CD8-positive, alpha-beta memory T cell (primary cell): ENCODE results near the gene SPATA33. TPM values are rescaled to one million over a fixed set of nuclear protein-coding genes. Genes with fewer than 3 reads are reported as not detected.
"Not testable (repeated sequence)": the region's sequence is repeated elsewhere in the genome, so short reads cannot be mapped to it uniquely, and the experiment has no call there.

Experiments
- CTCF ChIA-PET: fragments of 350-600 bp; sonication (Branson Sonifier 250); formaldehyde crosslinking; loops from one replicate; lab custom pipeline; 2021; ENCODE audit warnings: antibody characterized with exemption; lab: Charles Lee
- POLR2A ChIA-PET: fragments of 350-600 bp; sonication (Branson Sonifier 250); formaldehyde crosslinking; loops from one replicate; lab custom pipeline; 2021; ENCODE audit warnings: antibody characterized with exemption; lab: Charles Lee
- DNase-seq, 5 donors: peaks; one replicate each; pipeline versions ENCODE4 v3.0.0 to v3.0.0-alpha.2; 2020 to 2022; ENCODE audit warnings: mixed read lengths in 1 of 5
- H3K27ac ChIP-seq: one replicate; pipeline ENCODE4 v1.7.0; 2013; ENCODE audit warnings: low read depth, mild to moderate bottlenecking, low read length, moderate library complexity
- H3K27me3 ChIP-seq: 2 replicates; pipeline ENCODE4 v1.7.0; 2013; ENCODE audit warnings: low read length, mild to moderate bottlenecking; ENCODE audit not compliant: insufficient read depth, poor library complexity, severe bottlenecking
- H3K36me3 ChIP-seq: 2 replicates; pipeline ENCODE4 v1.7.0; 2013; ENCODE audit warnings: mild to moderate bottlenecking, low read length, moderate library complexity; ENCODE audit not compliant: insufficient read depth
- H3K4me1 ChIP-seq: 2 replicates; pipeline ENCODE4 v1.7.0; 2013; ENCODE audit warnings: mild to moderate bottlenecking, low read length, moderate library complexity; ENCODE audit not compliant: insufficient read depth
- H3K4me3 ChIP-seq: 2 replicates; pipeline ENCODE4 v1.7.0; 2013; ENCODE audit warnings: mild to moderate bottlenecking, low read length
- H3K9me3 ChIP-seq: 2 replicates; pipeline ENCODE4 v1.7.0; 2013; ENCODE audit warnings: mild to moderate bottlenecking, low read length
- H3K27ac Mint-ChIP-seq, 8 donors: one replicate each; pipeline ENCODE4 v1.8.0; 2020 to 2021; ENCODE audit warnings: mixed read lengths in 8 of 8, mild to moderate bottlenecking in 6 of 8, inconsistent platforms in 3 of 8, moderate library complexity in 3 of 8
- H3K27me3 Mint-ChIP-seq, 2 donors: one replicate each; pipeline ENCODE4 v1.8.0; 2020 to 2021; ENCODE audit warnings: mixed read lengths in 2 of 2, mild to moderate bottlenecking in 1 of 2, moderate library complexity in 1 of 2
- H3K36me3 Mint-ChIP-seq, 3 donors: one replicate each; pipeline ENCODE4 v1.8.0; 2020 to 2021; ENCODE audit warnings: mixed read lengths in 3 of 3, inconsistent platforms in 1 of 3, mild to moderate bottlenecking in 1 of 3
- H3K4me1 Mint-ChIP-seq, 3 donors: one replicate each; pipeline ENCODE4 v1.8.0; 2020 to 2021; ENCODE audit warnings: mixed read lengths in 3 of 3, inconsistent platforms in 1 of 3, mild to moderate bottlenecking in 1 of 3
- H3K4me3 Mint-ChIP-seq, 7 donors: one replicate each; pipeline ENCODE4 v1.8.0; 2020 to 2021; ENCODE audit warnings: mixed read lengths in 7 of 7, mild to moderate bottlenecking in 6 of 7, moderate library complexity in 4 of 7, inconsistent platforms in 2 of 7
- H3K9me3 Mint-ChIP-seq, 5 donors: one replicate each; pipeline ENCODE4 v1.8.0; 2020 to 2022; ENCODE audit warnings: mixed read lengths in 5 of 5, mild to moderate bottlenecking in 3 of 5, moderate library complexity in 2 of 5, inconsistent platforms in 1 of 5
- polyA plus RNA-seq: library from polyadenylated mRNA; unstranded; fragments of 300-500 nt; fragmentation: Illumina TruSeq; gene quantifications from one replicate; pipeline ENCODE4 v1.2.3, GENCODE V29; 2021
- total RNA-seq, 2 experiments: library from RNA; stranded (reverse); gene quantifications; one replicate each; pipeline ENCODE4 v1.2.3, GENCODE V29; 2021

SPATA33 gene
- total and polyA plus RNA-seq, 3 experiments from 2014 or later: 2.3 to 16.9 (median 16.9) TPM

- no peak overlapping the region for H3K4me3 ChIP-seq
- ChIA-PET CTCF (interaction anchor here (2.6 kb wide), 1 partner anchor 11 kb away, joined by 16 read pairs; no protein-coding TSS in a partner anchor), POLR2A (no interaction called here)
- no peak overlapping the region for H3K27ac Mint-ChIP-seq
- no peaks in the 10 kb centered on the region for H3K27me3 ChIP-seq
- peaks cover 15% of the 10 kb centered on the region for H3K36me3 ChIP-seq
- no peaks in the 10 kb centered on the region for H3K9me3 ChIP-seq
- H3K4me3 Mint-ChIP-seq: no peak overlapping the region
- no peaks in the 10 kb centered on the region for H3K27me3 Mint-ChIP-seq
- H3K36me3 Mint-ChIP-seq: peaks cover 0 to 41% (median 2%) of the 10 kb centered on the region in 3 donors
- no peaks in the 10 kb centered on the region for H3K9me3 Mint-ChIP-seq
- H3K4me1 ChIP-seq: peaks cover 12% of the 10 kb centered on the region
- no peak overlapping the region for H3K27ac ChIP-seq
- H3K4me1 Mint-ChIP-seq: peaks cover 8 to 21% (median 12%) of the 10 kb centered on the region in 3 donors
- DNase-seq: no peak
These were observed 31.5 kb downstream of the SPATA33 start for GRCh38 chr16:89689142-89689541.

- POLR2A ChIA-PET, H3K27ac Mint-ChIP-seq, H3K27ac ChIP-seq, H3K9me3 Mint-ChIP-seq, H3K4me3 ChIP-seq, H3K4me3 Mint-ChIP-seq, DNase-seq, H3K27me3 Mint-ChIP-seq, H3K9me3 ChIP-seq, H3K27me3 ChIP-seq: not testable (repeated sequence)
- Mint-ChIP-seq H3K4me1 (peaks cover 8 to 21% (median 12%) of the 10 kb centered on the region in 3 donors), H3K36me3 (peaks cover 0 to 41% (median 2%) of the 10 kb centered on the region in 3 donors)
- H3K36me3 ChIP-seq: peaks cover 15% of the 10 kb centered on the region
- CTCF ChIA-PET: interaction anchor here (2.6 kb wide), 1 partner anchor 10 kb away, joined by 16 read pairs; no protein-coding TSS in a partner anchor
- H3K4me1 ChIP-seq: peaks cover 12% of the 10 kb centered on the region
These were observed 32.0 kb downstream of the SPATA33 start for GRCh38 chr16:89689621-89690020.

GRCh38 chr16:89690392-89690901, 32.8 kb downstream of the SPATA33 start:
- Histone ChIP-seq H3K36me3 (peaks cover 15% of the 10 kb centered on the region), H3K27me3 (no peaks in the 10 kb centered on the region), H3K4me1 (peaks cover 12% of the 10 kb centered on the region), H3K4me3 (no peak overlapping the region), H3K9me3 (no peaks in the 10 kb centered on the region), H3K27ac (no peak overlapping the region)
- H3K4me3 Mint-ChIP-seq: peak overlapping the region in 1 of 7 donors; percentile 24
- no peaks in the 10 kb centered on the region for H3K9me3 Mint-ChIP-seq
- DNase-seq: no peak
- CTCF ChIA-PET: interaction anchor here (2.6 kb wide), 1 partner anchor 10 kb away, joined by 16 read pairs; no protein-coding TSS in a partner anchor
- H3K27ac Mint-ChIP-seq: peak overlapping the region in 1 of 8 donors; percentile 69
- peaks cover 8 to 24% (median 12%) of the 10 kb centered on the region in 3 donors for H3K4me1 Mint-ChIP-seq
- H3K36me3 Mint-ChIP-seq: peaks cover 0 to 49% (median 2%) of the 10 kb centered on the region in 3 donors
- no peaks in the 10 kb centered on the region for H3K27me3 Mint-ChIP-seq
- POLR2A ChIA-PET: no interaction called here

- H3K4me3 Mint-ChIP-seq: peak overlapping the region in 1 of 7 donors; percentile 66
- no peak for DNase-seq
- H3K27ac Mint-ChIP-seq: no peak overlapping the region
- Histone ChIP-seq H3K9me3 (no peaks in the 10 kb centered on the region), H3K27ac (no peak overlapping the region), H3K27me3 (no peaks in the 10 kb centered on the region), H3K4me3 (no peak overlapping the region), H3K4me1 (peaks cover 16% of the 10 kb centered on the region), H3K36me3 (peaks cover 15% of the 10 kb centered on the region)
- peaks cover 9 to 28% (median 15%) of the 10 kb centered on the region in 3 donors for H3K4me1 Mint-ChIP-seq
- POLR2A ChIA-PET: no interaction called here
- H3K36me3 Mint-ChIP-seq: peaks cover 0 to 50% (median 2%) of the 10 kb centered on the region in 3 donors
- no peaks in the 10 kb centered on the region for H3K9me3 Mint-ChIP-seq
- no peaks in the 10 kb centered on the region for H3K27me3 Mint-ChIP-seq
- CTCF ChIA-PET: interaction anchor here (1.3 kb wide), 1 partner anchor 9 kb away, joined by 3 read pairs; no protein-coding TSS in a partner anchor
These were observed 33.8 kb downstream of the SPATA33 start for GRCh38 chr16:89691231-89691985.

GRCh38 chr16:89691986-89692569, 34.4 kb downstream of the SPATA33 start:
- Mint-ChIP-seq H3K36me3 (peaks cover 0 to 48% (median 2%) of the 10 kb centered on the region in 3 donors), H3K4me1 (peaks cover 12 to 30% (median 20%) of the 10 kb centered on the region in 3 donors), H3K4me3 (peak overlapping the region in 1 of 7 donors; percentile 36), H3K27ac (peak overlapping the region in 1 of 8 donors; percentile 6), H3K9me3 (no peaks in the 10 kb centered on the region), H3K27me3 (no peaks in the 10 kb centered on the region)
- Histone ChIP-seq H3K4me3 (no peak overlapping the region), H3K27ac (no peak overlapping the region), H3K4me1 (peaks cover 22% of the 10 kb centered on the region), H3K9me3 (no peaks in the 10 kb centered on the region), H3K36me3 (peaks cover 15% of the 10 kb centered on the region), H3K27me3 (no peaks in the 10 kb centered on the region)
- POLR2A ChIA-PET: no interaction called here
- DNase-seq: no peak
- CTCF ChIA-PET: interaction anchor here (1.3 kb wide), 1 partner anchor 8 kb away, joined by 3 read pairs; no protein-coding TSS in a partner anchor

GRCh38 chr16:89693289-89693731, 35.7 kb downstream of the SPATA33 start:
- Mint-ChIP-seq H3K4me1 (peaks cover 4 to 24% (median 13%) of the 10 kb centered on the region in 3 donors), H3K4me3 (peak overlapping the region in 1 of 7 donors; percentile 32), H3K27me3 (no peaks in the 10 kb centered on the region), H3K9me3 (no peaks in the 10 kb centered on the region), H3K27ac (peak overlapping the region in 1 of 8 donors; percentile 52), H3K36me3 (peaks cover 0 to 48% (median 2%) of the 10 kb centered on the region in 3 donors)
- H3K27me3 ChIP-seq: no peaks in the 10 kb centered on the region
- ChIA-PET CTCF (interaction anchor here (1.0 kb wide), 1 partner anchor 217 kb away, joined by 3 read pairs; no protein-coding TSS in a partner anchor), POLR2A (no interaction called here)
- peaks cover 15% of the 10 kb centered on the region for H3K36me3 ChIP-seq
- no peak for DNase-seq
- peaks cover 14% of the 10 kb centered on the region for H3K4me1 ChIP-seq
- H3K9me3 ChIP-seq: no peaks in the 10 kb centered on the region
- H3K4me3 ChIP-seq: no peak overlapping the region
- no peak overlapping the region for H3K27ac ChIP-seq

- Mint-ChIP-seq H3K4me3 (no peak overlapping the region), H3K36me3 (peaks cover 0 to 49% (median 2%) of the 10 kb centered on the region in 3 donors), H3K4me1 (peaks cover 7 to 24% (median 15%) of the 10 kb centered on the region in 3 donors), H3K27ac (peak overlapping the region in 3 of 8 donors; percentile 38 to 67 (median 57)), H3K27me3 (no peaks in the 10 kb centered on the region), H3K9me3 (no peaks in the 10 kb centered on the region)
- ChIA-PET CTCF (interaction anchor here (1.0 to 17.8 kb wide), 3 partner anchors 93 to 216 kb away, joined by 3 to 323 read pairs (median 4); no protein-coding TSS in a partner anchor), POLR2A (no interaction called here)
- Histone ChIP-seq H3K27ac (no peak overlapping the region), H3K4me1 (peaks cover 14% of the 10 kb centered on the region), H3K27me3 (no peaks in the 10 kb centered on the region), H3K4me3 (no peak overlapping the region), H3K36me3 (peaks cover 13% of the 10 kb centered on the region), H3K9me3 (no peaks in the 10 kb centered on the region)
- no peak for DNase-seq
These were observed 36.5 kb downstream of the SPATA33 start for GRCh38 chr16:89693931-89694783.
